Inferior parietal cortex (tissue), 1 donor: ENCODE data around the gene CLEC4A.
"Not testable (repeated sequence)": the region's sequence is repeated elsewhere in the genome, so short reads cannot be mapped to it uniquely, and the experiment has no call there.

ENCODE experiments used
- DNase-seq: peaks from one replicate; pipeline ENCODE4 v3.0.0-alpha.2; 2016; ENCODE audit errors: extremely low spot score

Gene CLEC4A

GRCh38 chr12:8123124-8123912, at the start of gene CLEC4A:
TSS of gene CLEC4A (plus strand) at chr12:8123617. CDS start at chr12:8123879, 262 bp downstream.
- DNase-seq, result no peak

- no peak for DNase-seq
Observed at GRCh38 chr12:8075935-8076334, 47.5 kb upstream of the CLEC4A start.

GRCh38 chr12:8076366-8076765, 47.1 kb upstream of the CLEC4A start:
- DNase-seq, result no peak

GRCh38 chr12:8077207-8077606, 46.2 kb upstream of the CLEC4A start:
- no peak for DNase-seq

GRCh38 chr12:8078398-8078797, 45.0 kb upstream of the CLEC4A start:
- no peak for DNase-seq

GRCh38 chr12:8078916-8079315, 44.5 kb upstream of the CLEC4A start:
- DNase-seq, result no peak

- DNase-seq, result no peak
Observed at GRCh38 chr12:8080120-8080519, 43.3 kb upstream of the CLEC4A start.

GRCh38 chr12:8081251-8081920, 42.0 kb upstream of the CLEC4A start:
- DNase-seq, result no peak

GRCh38 chr12:8082808-8083100, 40.7 kb upstream of the CLEC4A start:
- no peak for DNase-seq

GRCh38 chr12:8084351-8084750, 39.1 kb upstream of the CLEC4A start:
- not testable (repeated sequence) for DNase-seq

GRCh38 chr12:8087666-8088065, 35.8 kb upstream of the CLEC4A start:
- no peak for DNase-seq

- no peak for DNase-seq
Observed at GRCh38 chr12:8088574-8088973, 34.8 kb upstream of the CLEC4A start.

GRCh38 chr12:8089277-8089676, 34.1 kb upstream of the CLEC4A start:
- not testable (repeated sequence) for DNase-seq

GRCh38 chr12:8089716-8090115, 33.7 kb upstream of the CLEC4A start:
- DNase-seq, result no peak

GRCh38 chr12:8093291-8093690, 30.1 kb upstream of the CLEC4A start:
- no peak for DNase-seq

GRCh38 chr12:8096281-8096915, 27.0 kb upstream of the CLEC4A start:
- DNase-seq, result no peak

- no peak for DNase-seq
Observed at GRCh38 chr12:8099235-8099634, 24.2 kb upstream of the CLEC4A start.

- DNase-seq, result peak; percentile 90
Observed at GRCh38 chr12:8108808-8109398, 14.5 kb upstream of the CLEC4A start.

GRCh38 chr12:8113117-8113516, 10.3 kb upstream of the CLEC4A start:
- not testable (repeated sequence) for DNase-seq

GRCh38 chr12:8120072-8120713, 3.2 kb upstream of the CLEC4A start:
- no peak for DNase-seq

- DNase-seq, result no peak
Observed at GRCh38 chr12:8127138-8127537, 3.7 kb downstream of the CLEC4A start.
